Transverse colon (tissue), 3 donors: ENCODE data around the gene SH3RF3.

Experiments used
- CTCF ChIP-seq, 5 experiments: fragments of 200-600 bp in 3 of 5; fragments of 450-650 bp in 2 of 5; sonication (generic) in 3 of 5; IDR thresholded peaks; 1 replicate in 2 of 5; 2 replicates in 3 of 5; pipeline ENCODE4 v1.5.1; 2016 to 2017; ENCODE audit warnings: antibody characterized with exemption in 5 of 5, inconsistent platforms in 3 of 5, mild to moderate bottlenecking in 2 of 5, moderate library complexity in 1 of 5
- EP300 ChIP-seq: sonication (generic); formaldehyde crosslinking; IDR thresholded peaks from one replicate; pipeline ENCODE4 v1.6.1; 2017; ENCODE audit warnings: antibody characterized with exemption, low read depth
- POLR2A ChIP-seq: fragments of 450-650 bp; IDR thresholded peaks from one replicate; pipeline ENCODE4 v1.6.1; 2016; ENCODE audit warnings: antibody characterized with exemption, mild to moderate bottlenecking, moderate library complexity

GRCh38 chr2:109466674-109467575, 337.9 kb downstream of the SH3RF3 start:
- TF ChIP-seq CTCF (IDR thresholded peaks at IDR 0.05): no peak
- no peak for TF ChIP-seq EP300
- no peak for TF ChIP-seq POLR2A
